Thyroid gland (tissue), 4 donors: ENCODE measurements around the gene ZFHX3.

Source experiments
- POLR2A ChIP-seq, 2 donors: fragments of 450-650 bp; IDR thresholded peaks; one replicate each; pipeline ENCODE4 v1.6.1; 2017; ENCODE audit warnings: antibody characterized with exemption in 2 of 2, mild to moderate bottlenecking in 2 of 2, moderate library complexity in 1 of 2
- TF ChIP-seq, protein P1 (sequence below), 6 experiments: fragments of 200-600 bp in 3 of 6; fragments of 450-650 bp in 3 of 6; sonication (generic) in 3 of 6; IDR thresholded peaks; one replicate each; pipeline ENCODE4 v1.5.1; 2016 to 2019; ENCODE audit warnings: antibody characterized with exemption in 6 of 6, mild to moderate bottlenecking in 2 of 6, inconsistent platforms in 1 of 6, moderate library complexity in 1 of 6

DNA sequence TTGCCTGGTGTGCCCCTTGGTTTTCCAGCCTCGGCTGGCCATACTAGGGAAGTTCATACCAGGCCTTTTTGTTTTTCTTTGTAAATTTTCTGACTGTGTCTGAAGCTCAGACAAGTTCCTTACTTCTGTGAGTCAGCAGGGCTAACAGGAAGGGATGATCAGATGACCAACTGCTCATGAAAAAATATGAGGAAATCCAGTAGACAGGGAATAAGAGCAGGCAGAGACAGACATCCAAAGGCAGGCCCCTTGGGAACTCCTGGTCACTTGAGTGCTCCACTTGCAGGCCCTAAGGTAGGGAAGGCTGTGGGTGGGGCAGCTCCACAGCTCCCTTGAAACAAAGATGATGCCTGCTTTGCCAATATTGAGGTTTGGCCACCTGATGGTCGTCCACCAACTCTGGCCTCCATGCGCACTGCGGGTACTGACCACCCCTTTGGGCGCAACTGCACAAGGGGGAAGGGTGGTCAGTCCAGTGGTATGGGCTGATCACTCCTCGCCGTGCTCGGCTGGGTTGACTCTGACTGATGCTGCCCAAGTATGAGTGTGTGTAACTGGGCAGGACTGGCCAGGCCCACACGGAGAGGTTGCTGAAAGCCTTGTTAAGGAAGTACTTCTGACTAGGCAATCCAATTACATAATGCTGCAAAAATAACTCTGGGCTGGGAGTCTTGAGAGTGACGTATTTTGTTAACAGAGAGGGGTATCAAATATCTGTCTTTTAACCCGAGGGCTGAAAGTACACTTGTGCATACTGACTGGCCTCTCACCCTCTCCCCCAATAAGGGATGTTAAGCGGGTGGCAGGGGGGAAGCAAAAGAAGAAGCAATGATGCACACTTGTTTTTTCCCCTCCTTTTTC is 20.8 kb upstream of the ZFHX3 start:
- TF ChIP-seq, protein P1, sequence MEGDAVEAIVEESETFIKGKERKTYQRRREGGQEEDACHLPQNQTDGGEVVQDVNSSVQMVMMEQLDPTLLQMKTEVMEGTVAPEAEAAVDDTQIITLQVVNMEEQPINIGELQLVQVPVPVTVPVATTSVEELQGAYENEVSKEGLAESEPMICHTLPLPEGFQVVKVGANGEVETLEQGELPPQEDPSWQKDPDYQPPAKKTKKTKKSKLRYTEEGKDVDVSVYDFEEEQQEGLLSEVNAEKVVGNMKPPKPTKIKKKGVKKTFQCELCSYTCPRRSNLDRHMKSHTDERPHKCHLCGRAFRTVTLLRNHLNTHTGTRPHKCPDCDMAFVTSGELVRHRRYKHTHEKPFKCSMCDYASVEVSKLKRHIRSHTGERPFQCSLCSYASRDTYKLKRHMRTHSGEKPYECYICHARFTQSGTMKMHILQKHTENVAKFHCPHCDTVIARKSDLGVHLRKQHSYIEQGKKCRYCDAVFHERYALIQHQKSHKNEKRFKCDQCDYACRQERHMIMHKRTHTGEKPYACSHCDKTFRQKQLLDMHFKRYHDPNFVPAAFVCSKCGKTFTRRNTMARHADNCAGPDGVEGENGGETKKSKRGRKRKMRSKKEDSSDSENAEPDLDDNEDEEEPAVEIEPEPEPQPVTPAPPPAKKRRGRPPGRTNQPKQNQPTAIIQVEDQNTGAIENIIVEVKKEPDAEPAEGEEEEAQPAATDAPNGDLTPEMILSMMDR (IDR thresholded peaks at IDR 0.05): peak in 1 of 6 experiments; percentile 5
- peak; percentile 72 to 89 for TF ChIP-seq POLR2A (IDR thresholded peaks at IDR 0.05)
